Neural progenitor cell (in vitro differentiated cells): Measurements from ENCODE around the gene GRID1.

ENCODE experiments used
- CTCF ChIP-seq: fragments of 200-600 bp; sonication (generic); IDR thresholded peaks from 2 replicates; pipeline ENCODE4 v1.5.1; 2017; ENCODE audit warnings: antibody characterized with exemption, mild to moderate bottlenecking
- EZH2 ChIP-seq: fragments of 200-600 bp; sonication (generic); IDR thresholded peaks from 2 replicates; pipeline ENCODE4 v1.6.1; 2017; ENCODE audit warnings: antibody characterized with exemption, mild to moderate bottlenecking, moderate library complexity

- no peak for TF ChIP-seq CTCF
- no peak for TF ChIP-seq EZH2
Observed at GRCh38 chr10:85645926-85646711, 720.5 kb downstream of the GRID1 start.
